Testis (tissue), 2 donors: ENCODE measurements around the gene DLGAP4.

ENCODE experiments used
- CTCF ChIP-seq, 3 experiments: fragments of 450-650 bp in 2 of 3; fragments of 200-600 bp in 1 of 3; sonication (generic) in 1 of 3; IDR thresholded peaks; one replicate each; pipeline ENCODE4 v1.5.1; 2016 to 2019; ENCODE audit warnings: antibody characterized with exemption in 3 of 3, mild to moderate bottlenecking in 2 of 3, moderate library complexity in 1 of 3
- POLR2A ChIP-seq: fragments of 450-650 bp; IDR thresholded peaks from one replicate; pipeline ENCODE4 v1.6.1; 2017; ENCODE audit warnings: antibody characterized with exemption, mild to moderate bottlenecking, moderate library complexity

- TF ChIP-seq POLR2A, result no peak
- TF ChIP-seq CTCF (IDR thresholded peaks at IDR 0.05), result no peak
Measured at GRCh38 chr20:36408219-36408618, 102.1 kb downstream of the DLGAP4 start.
